ENCODE measurements around the gene SNX18.

- TF ChIP-seq, protein P1, sequence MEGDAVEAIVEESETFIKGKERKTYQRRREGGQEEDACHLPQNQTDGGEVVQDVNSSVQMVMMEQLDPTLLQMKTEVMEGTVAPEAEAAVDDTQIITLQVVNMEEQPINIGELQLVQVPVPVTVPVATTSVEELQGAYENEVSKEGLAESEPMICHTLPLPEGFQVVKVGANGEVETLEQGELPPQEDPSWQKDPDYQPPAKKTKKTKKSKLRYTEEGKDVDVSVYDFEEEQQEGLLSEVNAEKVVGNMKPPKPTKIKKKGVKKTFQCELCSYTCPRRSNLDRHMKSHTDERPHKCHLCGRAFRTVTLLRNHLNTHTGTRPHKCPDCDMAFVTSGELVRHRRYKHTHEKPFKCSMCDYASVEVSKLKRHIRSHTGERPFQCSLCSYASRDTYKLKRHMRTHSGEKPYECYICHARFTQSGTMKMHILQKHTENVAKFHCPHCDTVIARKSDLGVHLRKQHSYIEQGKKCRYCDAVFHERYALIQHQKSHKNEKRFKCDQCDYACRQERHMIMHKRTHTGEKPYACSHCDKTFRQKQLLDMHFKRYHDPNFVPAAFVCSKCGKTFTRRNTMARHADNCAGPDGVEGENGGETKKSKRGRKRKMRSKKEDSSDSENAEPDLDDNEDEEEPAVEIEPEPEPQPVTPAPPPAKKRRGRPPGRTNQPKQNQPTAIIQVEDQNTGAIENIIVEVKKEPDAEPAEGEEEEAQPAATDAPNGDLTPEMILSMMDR (IDR thresholded peaks at IDR 0.05; ENCODE audit: poor library complexity, severe bottlenecking) = no peak
- TF ChIP-seq POLR2AphosphoS5 (IDR thresholded peaks at IDR 0.05) (no peak), SMC3 (conservative IDR thresholded peaks at IDR 0.05; ENCODE audit: poor library complexity) (no peak), RAD21 (conservative IDR thresholded peaks at IDR 0.05) (no peak), EZH2 (IDR thresholded peaks at IDR 0.05; ENCODE audit: borderline replicate concordance, insufficient read depth, low read length, poor library complexity, severe bottlenecking) (no peak), EP300 (conservative IDR thresholded peaks at IDR 0.05; ENCODE audit: poor library complexity, severe bottlenecking) (no peak), TAF1 (IDR thresholded peaks at IDR 0.05; ENCODE audit: low read depth) (no peak)
- TF ChIP-seq, protein P2, sequence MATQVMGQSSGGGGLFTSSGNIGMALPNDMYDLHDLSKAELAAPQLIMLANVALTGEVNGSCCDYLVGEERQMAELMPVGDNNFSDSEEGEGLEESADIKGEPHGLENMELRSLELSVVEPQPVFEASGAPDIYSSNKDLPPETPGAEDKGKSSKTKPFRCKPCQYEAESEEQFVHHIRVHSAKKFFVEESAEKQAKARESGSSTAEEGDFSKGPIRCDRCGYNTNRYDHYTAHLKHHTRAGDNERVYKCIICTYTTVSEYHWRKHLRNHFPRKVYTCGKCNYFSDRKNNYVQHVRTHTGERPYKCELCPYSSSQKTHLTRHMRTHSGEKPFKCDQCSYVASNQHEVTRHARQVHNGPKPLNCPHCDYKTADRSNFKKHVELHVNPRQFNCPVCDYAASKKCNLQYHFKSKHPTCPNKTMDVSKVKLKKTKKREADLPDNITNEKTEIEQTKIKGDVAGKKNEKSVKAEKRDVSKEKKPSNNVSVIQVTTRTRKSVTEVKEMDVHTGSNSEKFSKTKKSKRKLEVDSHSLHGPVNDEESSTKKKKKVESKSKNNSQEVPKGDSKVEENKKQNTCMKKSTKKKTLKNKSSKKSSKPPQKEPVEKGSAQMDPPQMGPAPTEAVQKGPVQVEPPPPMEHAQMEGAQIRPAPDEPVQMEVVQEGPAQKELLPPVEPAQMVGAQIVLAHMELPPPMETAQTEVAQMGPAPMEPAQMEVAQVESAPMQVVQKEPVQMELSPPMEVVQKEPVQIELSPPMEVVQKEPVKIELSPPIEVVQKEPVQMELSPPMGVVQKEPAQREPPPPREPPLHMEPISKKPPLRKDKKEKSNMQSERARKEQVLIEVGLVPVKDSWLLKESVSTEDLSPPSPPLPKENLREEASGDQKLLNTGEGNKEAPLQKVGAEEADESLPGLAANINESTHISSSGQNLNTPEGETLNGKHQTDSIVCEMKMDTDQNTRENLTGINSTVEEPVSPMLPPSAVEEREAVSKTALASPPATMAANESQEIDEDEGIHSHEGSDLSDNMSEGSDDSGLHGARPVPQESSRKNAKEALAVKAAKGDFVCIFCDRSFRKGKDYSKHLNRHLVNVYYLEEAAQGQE (IDR thresholded peaks at IDR 0.05; ENCODE audit: borderline replicate concordance) = no peak
Measured at GRCh38 chr5:54531546-54531945, 14.0 kb downstream of the SNX18 start.
